Uterus (tissue), 4 donors: Measurements from ENCODE around the gene S100A5. TPM values are rescaled to one million over a fixed set of nuclear protein-coding genes. Genes with fewer than 3 reads are reported as not detected.
"Not testable (repeated sequence)": the region's sequence is repeated elsewhere in the genome, so short reads cannot be mapped to it uniquely, and the experiment has no call there.

Source experiments
- DNase-seq, 2 donors: peaks; one replicate each; pipeline ENCODE4 v3.0.0-alpha.2; 2019 to 2020
- H3K27ac ChIP-seq, 2 donors: fragments of 200-600 bp; sonication (generic); 1 replicate in 1 of 2; 2 replicates in 1 of 2; pipeline ENCODE4 v1.5.1; 2016 to 2018
- H3K27me3 ChIP-seq, 2 donors: fragments of 200-600 bp; sonication (generic); one replicate each; pipeline ENCODE4 v1.5.1; 2018 to 2019; ENCODE audit warnings: control low read depth in 1 of 2
- H3K36me3 ChIP-seq, 2 donors: fragments of 200-600 bp; sonication (generic); one replicate each; pipeline ENCODE4 v1.5.1; 2019; ENCODE audit warnings: control low read depth in 1 of 2
- H3K4me1 ChIP-seq, 2 donors: fragments of 200-600 bp; sonication (generic); one replicate each; pipeline ENCODE4 v1.5.1; 2018 to 2019; ENCODE audit warnings: control low read depth in 1 of 2
- H3K4me3 ChIP-seq, 2 donors: fragments of 200-600 bp; sonication (generic); 1 replicate in 1 of 2; 2 replicates in 1 of 2; pipeline ENCODE4 v1.5.1; 2018 to 2019; ENCODE audit warnings: mild to moderate bottlenecking in 1 of 2
- H3K9me3 ChIP-seq, 2 donors: fragments of 200-600 bp; sonication (generic); one replicate each; pipeline ENCODE4 v1.5.1; 2019; ENCODE audit warnings: control low read depth in 1 of 2
- CTCF ChIP-seq, 4 experiments: fragments of 200-600 bp in 2 of 4; fragments of 450-650 bp in 2 of 4; sonication (generic) in 2 of 4; IDR thresholded peaks; one replicate each; pipeline ENCODE4 v1.5.1; 2016 to 2019; ENCODE audit warnings: antibody characterized with exemption in 4 of 4, mild to moderate bottlenecking in 2 of 4, moderate library complexity in 1 of 4
- POLR2A ChIP-seq, 2 donors: fragments of 450-650 bp; IDR thresholded peaks; one replicate each; pipeline ENCODE4 v1.6.1; 2016; ENCODE audit warnings: antibody characterized with exemption in 2 of 2, mild to moderate bottlenecking in 1 of 2, moderate library complexity in 1 of 2
- intact Hi-C: fragments of 100-400 bp; cut with DNase I; formaldehyde crosslinking; loops from one replicate; pipeline ENCODE4 v1.15.1; 2023; ENCODE audit warnings: low total_unique reads
- total RNA-seq, 4 donors: library from RNA; depleted of rRNA in 3 of 4; stranded (reverse); fragments of >200 nt in 3 of 4; gene quantifications; one replicate each; pipeline versions ENCODE4 v1.1.0 to v1.2.4, GENCODE V29; 2014 to 2023
- donor health status: DM: yes; HTN: yes; CAD: no.

Gene S100A5
- not detected for total RNA-seq

GRCh38 chr1:153540394-153541361 lies at the start of gene S100A5:
TSS of gene S100A5 (minus strand) at chr1:153540934. CDS start at chr1:153540191, 743 bp downstream.
- Histone ChIP-seq H3K4me3 (no peak within 1 kb of the TSS), H3K27me3 (no peaks in the 10 kb centered on the region), H3K27ac (peak within 1 kb of the TSS in 1 of 2 donors; percentile 27), H3K4me1 (peaks cover 5 to 12% of the 10 kb centered on the region in 2 donors), H3K9me3 (no peaks in the 10 kb centered on the region), H3K36me3 (no peaks in the 10 kb centered on the region)
- no peak for DNase-seq
- intact Hi-C loops = no loop called here
- TF ChIP-seq CTCF (IDR thresholded peaks at IDR 0.05) = no peak
- TF ChIP-seq POLR2A (IDR thresholded peaks at IDR 0.05) = no peak

- Histone ChIP-seq H3K27me3 (no peaks in the 10 kb centered on the region), H3K9me3 (no peaks in the 10 kb centered on the region), H3K27ac (no peak overlapping the region), H3K4me1 (no peaks in the 10 kb centered on the region), H3K4me3 (no peak overlapping the region), H3K36me3 (no peaks in the 10 kb centered on the region)
- TF ChIP-seq POLR2A (IDR thresholded peaks at IDR 0.05) = no peak
- TF ChIP-seq CTCF (IDR thresholded peaks at IDR 0.05) = no peak
- intact Hi-C loops = no loop called here
- no peak for DNase-seq
These were observed 47.7 kb upstream of the S100A5 start for GRCh38 chr1:153588482-153588881.

- H3K4me3 ChIP-seq, H3K36me3 ChIP-seq, intact Hi-C loops, H3K9me3 ChIP-seq, H3K27me3 ChIP-seq, DNase-seq, H3K4me1 ChIP-seq, H3K27ac ChIP-seq: not testable (repeated sequence)
These were observed 47.3 kb upstream of the S100A5 start for GRCh38 chr1:153588033-153588432.

GRCh38 chr1:153587314-153587713 lies 46.6 kb upstream of the S100A5 start:
- H3K4me3 ChIP-seq = no peak overlapping the region
- TF ChIP-seq POLR2A (IDR thresholded peaks at IDR 0.05) (no peak), CTCF (IDR thresholded peaks at IDR 0.05) (no peak)
- no peak for DNase-seq
- intact Hi-C loops = no loop called here
- H3K4me1 ChIP-seq = no peaks in the 10 kb centered on the region
- H3K27ac ChIP-seq = no peak overlapping the region
- no peaks in the 10 kb centered on the region for H3K36me3 ChIP-seq
- no peaks in the 10 kb centered on the region for H3K9me3 ChIP-seq
- no peaks in the 10 kb centered on the region for H3K27me3 ChIP-seq

- no peak for DNase-seq
These were observed 45.6 kb upstream of the S100A5 start for GRCh38 chr1:153586347-153586746.

More at GRCh38 chr1:153586347-153586746, 45.6 kb upstream of the S100A5 start:
- no peaks in the 10 kb centered on the region for H3K4me1 ChIP-seq
- H3K27me3 ChIP-seq = no peaks in the 10 kb centered on the region
- intact Hi-C loops = no loop called here
- H3K27ac ChIP-seq = no peak overlapping the region
- no peaks in the 10 kb centered on the region for H3K36me3 ChIP-seq
- TF ChIP-seq CTCF (IDR thresholded peaks at IDR 0.05) (no peak), POLR2A (IDR thresholded peaks at IDR 0.05) (no peak)
- no peaks in the 10 kb centered on the region for H3K9me3 ChIP-seq
- H3K4me3 ChIP-seq = no peak overlapping the region
